ENCODE measurements around the gene NCR3LG1.

DNA sequence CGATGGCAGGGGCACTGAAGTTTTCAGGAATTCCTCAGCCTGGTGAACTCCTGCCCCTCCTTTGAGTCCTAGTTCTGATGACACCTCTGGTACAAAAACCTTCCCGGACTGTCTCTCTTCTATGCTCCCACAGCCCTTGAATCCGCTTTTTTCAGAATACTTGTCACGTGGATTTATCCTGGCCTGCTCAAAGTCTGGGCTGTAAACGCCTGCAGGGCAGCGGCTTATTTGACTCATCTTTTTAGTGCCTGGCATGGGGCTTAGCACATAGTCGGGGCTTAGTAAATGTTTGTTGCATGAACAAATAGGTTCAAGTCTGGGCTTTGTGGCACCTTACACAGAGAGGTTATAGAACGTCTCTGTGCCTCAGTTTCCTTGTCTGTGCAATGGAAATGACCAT is 50.2 kb downstream of the NCR3LG1 start:
- TF ChIP-seq, protein P1, sequence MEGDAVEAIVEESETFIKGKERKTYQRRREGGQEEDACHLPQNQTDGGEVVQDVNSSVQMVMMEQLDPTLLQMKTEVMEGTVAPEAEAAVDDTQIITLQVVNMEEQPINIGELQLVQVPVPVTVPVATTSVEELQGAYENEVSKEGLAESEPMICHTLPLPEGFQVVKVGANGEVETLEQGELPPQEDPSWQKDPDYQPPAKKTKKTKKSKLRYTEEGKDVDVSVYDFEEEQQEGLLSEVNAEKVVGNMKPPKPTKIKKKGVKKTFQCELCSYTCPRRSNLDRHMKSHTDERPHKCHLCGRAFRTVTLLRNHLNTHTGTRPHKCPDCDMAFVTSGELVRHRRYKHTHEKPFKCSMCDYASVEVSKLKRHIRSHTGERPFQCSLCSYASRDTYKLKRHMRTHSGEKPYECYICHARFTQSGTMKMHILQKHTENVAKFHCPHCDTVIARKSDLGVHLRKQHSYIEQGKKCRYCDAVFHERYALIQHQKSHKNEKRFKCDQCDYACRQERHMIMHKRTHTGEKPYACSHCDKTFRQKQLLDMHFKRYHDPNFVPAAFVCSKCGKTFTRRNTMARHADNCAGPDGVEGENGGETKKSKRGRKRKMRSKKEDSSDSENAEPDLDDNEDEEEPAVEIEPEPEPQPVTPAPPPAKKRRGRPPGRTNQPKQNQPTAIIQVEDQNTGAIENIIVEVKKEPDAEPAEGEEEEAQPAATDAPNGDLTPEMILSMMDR (IDR thresholded peaks at IDR 0.05), result no peak
- no peak for TF ChIP-seq EZH2phosphoT487 (IDR thresholded peaks at IDR 0.05)

Measured in neural progenitor cell (in vitro differentiated cells).